ENCODE measurements around the gene USP22. TPM values are rescaled to one million over a fixed set of nuclear protein-coding genes. Genes with fewer than 3 reads are reported as not detected.

The USP22 gene
- total and polyA plus RNA-seq, 10 of the 15 experiments (the other 5 are each of a cell fraction or from before 2014, with no cell fraction given) = 10.8 to 218 (median 98.8) TPM

- TF ChIP-seq ZBTB33 (IDR thresholded peaks at IDR 0.05) (no peak), TAF1 (IDR thresholded peaks at IDR 0.05; ENCODE audit: borderline replicate concordance, low read depth, low read length) (no peak), ZNF384 (IDR thresholded peaks at IDR 0.05; ENCODE audit: borderline replicate concordance, low read depth, low read length) (0 out of 2 replicates have a peak, but pooled peaks have one; percentile 45), ZBTB4 (CRISPR knock-in tag; IDR thresholded peaks at IDR 0.05) (no peak), SMC3 (IDR thresholded peaks at IDR 0.05; ENCODE audit: borderline replicate concordance, low read length) (peak; percentile 84), GABPA (IDR thresholded peaks at IDR 0.05; ENCODE audit: low read depth) (no peak), RELA (IDR thresholded peaks at IDR 0.05; ENCODE audit: borderline replicate concordance, partially characterized antibody) (no peak), E2F4 (IDR thresholded peaks at IDR 0.05; ENCODE audit: low read depth, low read length) (no peak), IKZF2 (IDR thresholded peaks at IDR 0.05) (no peak), BHLHE40 (IDR thresholded peaks at IDR 0.05; ENCODE audit: borderline replicate concordance in 1 of 2, low read depth in 2 of 2, low read length in 1 of 2) (no peak), TARDBP (IDR thresholded peaks at IDR 0.05; ENCODE audit: borderline replicate concordance) (no peak), PML (IDR thresholded peaks at IDR 0.05; ENCODE audit: low read length) (no peak), BMI1 (IDR thresholded peaks at IDR 0.05; ENCODE audit: borderline replicate concordance) (no peak)
Observed at GRCh38 chr17:20992987-20993862, 49.6 kb downstream of the USP22 start (continued).
